ENCODE measurements around the gene RBFOX1.

The RBFOX1 gene

GRCh38 chr16:7335991-7336634, 3.5 kb downstream of the RBFOX1 start:
- no peak for DNase-seq

GRCh38 chr16:7336742-7337141, 4.1 kb downstream of the RBFOX1 start:
- no peak for DNase-seq

- DNase-seq, result no peak
Observed at GRCh38 chr16:7338826-7339225, 6.2 kb downstream of the RBFOX1 start.

GRCh38 chr16:7339700-7340099, 7.1 kb downstream of the RBFOX1 start:
- DNase-seq, result no peak

- DNase-seq, result no peak
Observed at GRCh38 chr16:7340938-7341337, 8.3 kb downstream of the RBFOX1 start.

GRCh38 chr16:7342598-7342997, 10.0 kb downstream of the RBFOX1 start:
- no peak for DNase-seq

GRCh38 chr16:7343243-7343642, 10.6 kb downstream of the RBFOX1 start:
- DNase-seq, result no peak

GRCh38 chr16:7344830-7345780, 12.5 kb downstream of the RBFOX1 start:
- no peak for DNase-seq

GRCh38 chr16:7350806-7351205, 18.2 kb downstream of the RBFOX1 start:
- DNase-seq, result no peak

GRCh38 chr16:7351610-7352510, 19.2 kb downstream of the RBFOX1 start:
- no peak for DNase-seq

- no peak for DNase-seq
Observed at GRCh38 chr16:7355758-7356157, 23.1 kb downstream of the RBFOX1 start.

- no peak for DNase-seq
Observed at GRCh38 chr16:7361416-7362129, 28.9 kb downstream of the RBFOX1 start.

- DNase-seq, result no peak
Observed at GRCh38 chr16:7362231-7362630, 29.6 kb downstream of the RBFOX1 start.

GRCh38 chr16:7363422-7364417, 31.1 kb downstream of the RBFOX1 start:
- no peak for DNase-seq

GRCh38 chr16:7366041-7366440, 33.4 kb downstream of the RBFOX1 start:
- no peak for DNase-seq

GRCh38 chr16:7366993-7367880, 34.6 kb downstream of the RBFOX1 start:
- no peak for DNase-seq

- no peak for DNase-seq
Observed at GRCh38 chr16:7369204-7369603, 36.6 kb downstream of the RBFOX1 start.

GRCh38 chr16:7372095-7372494, 39.5 kb downstream of the RBFOX1 start:
- DNase-seq, result no peak

GRCh38 chr16:7373776-7374175, 41.1 kb downstream of the RBFOX1 start:
- DNase-seq, result no peak

- DNase-seq, result no peak
Observed at GRCh38 chr16:7374614-7375174, 42.0 kb downstream of the RBFOX1 start.
